ENCODE results near the gene ZFP36L2. TPM values are rescaled to one million over a fixed set of nuclear protein-coding genes. Genes with fewer than 3 reads are reported as not detected.

The ZFP36L2 gene
- 67.9 TPM for polyA plus RNA-seq (ENCODE audit: insufficient read length)

GRCh38 chr2:43226558-43226954, at the start of gene ZFP36L2:
Gene ZFP36L2, minus strand, starts transcription at chr2:43226606. Its CDS starts 291 bp downstream, at chr2:43226315.
- peak; percentile 98 for DNase-seq

GRCh38 chr2:43274721-43275120, 48.3 kb upstream of the ZFP36L2 start:
- DNase-seq = no peak

- DNase-seq = no peak
Measured at GRCh38 chr2:43274055-43274454, 47.6 kb upstream of the ZFP36L2 start.

GRCh38 chr2:43273529-43273928, 47.1 kb upstream of the ZFP36L2 start:
- no peak for DNase-seq

- DNase-seq = no peak
Measured at GRCh38 chr2:43270930-43271615, 44.7 kb upstream of the ZFP36L2 start.

- DNase-seq = no peak
Measured at GRCh38 chr2:43270461-43270860, 44.1 kb upstream of the ZFP36L2 start.

- DNase-seq = no peak
Measured at GRCh38 chr2:43269706-43270105, 43.3 kb upstream of the ZFP36L2 start.

GRCh38 chr2:43269074-43269572, 42.7 kb upstream of the ZFP36L2 start:
- DNase-seq = no peak

- no peak for DNase-seq
Measured at GRCh38 chr2:43268066-43268953, 41.9 kb upstream of the ZFP36L2 start.

GRCh38 chr2:43267381-43267780, 41.0 kb upstream of the ZFP36L2 start:
- no peak for DNase-seq

- no peak for DNase-seq
Measured at GRCh38 chr2:43266711-43267111, 40.3 kb upstream of the ZFP36L2 start.

- no peak for DNase-seq
Measured at GRCh38 chr2:43265421-43265820, 39.0 kb upstream of the ZFP36L2 start.

GRCh38 chr2:43265001-43265400, 38.6 kb upstream of the ZFP36L2 start:
- DNase-seq = no peak

- no peak for DNase-seq
Measured at GRCh38 chr2:43262951-43263350, 36.5 kb upstream of the ZFP36L2 start.

- no peak for DNase-seq
Measured at GRCh38 chr2:43262239-43262638, 35.8 kb upstream of the ZFP36L2 start.

- DNase-seq = no peak
Measured at GRCh38 chr2:43259512-43259911, 33.1 kb upstream of the ZFP36L2 start.

- no peak for DNase-seq
Measured at GRCh38 chr2:43258547-43259156, 32.2 kb upstream of the ZFP36L2 start.

GRCh38 chr2:43255296-43255910, 29.0 kb upstream of the ZFP36L2 start:
- DNase-seq = no peak

- DNase-seq = no peak
Measured at GRCh38 chr2:43254331-43254730, 27.9 kb upstream of the ZFP36L2 start.

GRCh38 chr2:43251171-43251731, 24.8 kb upstream of the ZFP36L2 start:
- peak; percentile 89 for DNase-seq

- DNase-seq = no peak
Measured at GRCh38 chr2:43250015-43250414, 23.6 kb upstream of the ZFP36L2 start.

GRCh38 chr2:43248621-43249020, 22.2 kb upstream of the ZFP36L2 start:
- DNase-seq = no peak
